ENCODE measurements around the gene SLC22A16. TPM values are rescaled to one million over a fixed set of nuclear protein-coding genes. Genes with fewer than 3 reads are reported as not detected.

SLC22A16 gene
- not detected in 2 replicates for total RNA-seq

GRCh38 chr6:110476046-110476849, at the start of gene SLC22A16:
Gene SLC22A16 (minus strand): TSS chr6:110476613. CDS start chr6:110476574, 39 bp downstream.

GRCh38 chr6:110415086-110415916, 61.1 kb downstream of the SLC22A16 start, which contains the start of gene DDO:
Gene DDO (minus strand): TSS chr6:110415575. CDS start chr6:110413462, 2,113 bp downstream.

Other genes with a start within 250 kb of the SLC22A16 start
- gene METTL24, start 118.3 kb downstream of the SLC22A16 start, total RNA-seq: not detected in 2 replicates
- gene DDO, start 61.0 kb downstream of the SLC22A16 start, total RNA-seq: 0.66 and 2.0 TPM in 2 replicates

All from placental pericyte (primary cell).